K562 (cell line): ENCODE measurements around the gene TMEM132C. TPM values are rescaled to one million over a fixed set of nuclear protein-coding genes. Genes with fewer than 3 reads are reported as not detected.

Experiments
- ATAC-seq: fragments of 200-7000 bp; cut with Tn5 transposase; 3 replicates; pipeline ENCODE4 v1.9.1; 2020; ENCODE audit warnings: moderate library complexity
- BruUV-seq: library from RNA; stranded (reverse); fragments of 400-500 nt; replicated peaks from 2 replicates; lab custom pipeline; 2021; lab: Mats Ljungman, UMichigan
- CTCF ChIA-PET: fragments of 300-600 bp; formaldehyde crosslinking; extraction: SDS; loops from one replicate; lab custom pipeline; 2021; ENCODE audit warnings: low intra/inter-chr PET ratio; lab: Yijun Ruan, JAX
- POLR2A ChIA-PET: fragments of 300-600, 350-650 bp; sonication (Branson Sonifier 250); formaldehyde crosslinking; extraction: SDS; loops from one replicate; lab custom pipeline; 2021; ENCODE audit warnings: antibody characterized with exemption, inconsistent platforms; lab: Yijun Ruan, JAX
- DNase-seq, 4 experiments: peaks; one replicate each; pipeline versions ENCODE4 v3.0.0 to v3.0.0-alpha.2; 2011 to 2018; ENCODE audit warnings: low spot score in 3 of 4, mixed read lengths in 3 of 4; ENCODE audit errors: extremely low read depth in 1 of 4
- FAIRE-seq: peaks from 2 replicates; lab custom pipeline; 2011; peaks lifted over from hg19 to GRCh38; lab: Jason Lieb, UNC
- H2AFZ ChIP-seq: 2 replicates; pipeline ENCODE4 v1.6.0; 2011; ENCODE audit warnings: low read depth, low read length, control low read depth, inconsistent platforms
- H3K27ac ChIP-seq: fragments of 200-600 bp; 3 replicates; pipeline ENCODE4 v1.8.0; 2011; ENCODE audit warnings: low read depth, mild to moderate bottlenecking, control low read depth, inconsistent platforms, low read length, moderate library complexity, mixed read lengths; ENCODE audit errors: extremely low read depth
- H3K27me3 ChIP-seq, 2 experiments: fragments of 300-600 bp in 1 of 2; 2 replicates in 1 of 2; 3 replicates in 1 of 2; pipeline versions ENCODE4 v1.6.0 to v1.8.0; 2011; ENCODE audit warnings: inconsistent platforms in 2 of 2, low read length in 2 of 2, mild to moderate bottlenecking in 1 of 2, mixed read lengths in 1 of 2, moderate library complexity in 1 of 2; ENCODE audit not compliant: control insufficient read depth in 2 of 2, insufficient read depth in 2 of 2
- H3K36me3 ChIP-seq: fragments of 300-600 bp; 3 replicates; pipeline ENCODE4 v1.8.0; 2011; ENCODE audit warnings: mild to moderate bottlenecking, low read length, inconsistent platforms; ENCODE audit not compliant: control insufficient read depth, insufficient read depth
- H3K4me1 ChIP-seq, 2 experiments: fragments of 200-600 bp in 1 of 2; replicated peaks in 1 of 2; 2 replicates in 1 of 2; 3 replicates in 1 of 2; pipeline versions ENCODE4 v1.5.1 to v1.8.0; 2011; ENCODE audit warnings: inconsistent platforms in 2 of 2, low read length in 2 of 2, mild to moderate bottlenecking in 1 of 2, mixed read lengths in 1 of 2, moderate library complexity in 1 of 2; ENCODE audit not compliant: control insufficient read depth in 2 of 2, insufficient read depth in 2 of 2
- H3K4me2 ChIP-seq: 2 replicates; pipeline ENCODE4 v1.6.1; 2011; ENCODE audit warnings: low read length, control low read depth, inconsistent platforms, mixed read lengths; ENCODE audit not compliant: insufficient read depth
- H3K4me3 ChIP-seq: fragments of 200-600 bp; sonication (generic), shearing (Covaris generic); 2 replicates; pipeline ENCODE4 v1.5.1; 2016; ENCODE audit warnings: control low read depth, inconsistent platforms
- H3K79me2 ChIP-seq: fragments of 200-600 bp; 3 replicates; pipeline ENCODE4 v1.8.0; 2011; ENCODE audit warnings: low read length, inconsistent platforms; ENCODE audit not compliant: control insufficient read depth, insufficient read depth
- H3K9ac ChIP-seq, 2 experiments: 2 replicates each; pipeline versions ENCODE4 v1.6.0 to v1.6.1; 2011; ENCODE audit warnings: low read depth in 2 of 2, low read length in 2 of 2, control low read depth in 1 of 2, inconsistent platforms in 1 of 2, mild to moderate bottlenecking in 1 of 2, mixed read lengths in 1 of 2; ENCODE audit not compliant: insufficient read depth in 1 of 2
- H3K9me1 ChIP-seq: one replicate; pipeline ENCODE4 v1.6.0; 2011; ENCODE audit warnings: inconsistent platforms, mild to moderate bottlenecking, low read length, moderate library complexity; ENCODE audit not compliant: control insufficient read depth, insufficient read depth
- H3K9me3 ChIP-seq: replicated peaks from 2 replicates; pipeline ENCODE4 v1.5.1; 2011; ENCODE audit warnings: low read depth, low read length, inconsistent platforms; ENCODE audit not compliant: control insufficient read depth, insufficient read depth
- H4K20me1 ChIP-seq: replicated peaks from 2 replicates; pipeline ENCODE4 v1.6.1; 2011; ENCODE audit warnings: low read length, inconsistent platforms, mixed read lengths; ENCODE audit not compliant: control insufficient read depth, insufficient read depth
- DDX20 ChIP-seq: fragments of 450-650 bp; IDR thresholded peaks from 2 replicates; pipeline ENCODE4 v1.6.1; 2016; ENCODE audit warnings: missing genetic modification characterization, low read depth, mild to moderate bottlenecking, missing compliant biosample characterization, moderate library complexity
- FOXJ2 ChIP-seq: fragments of 200-800 bp; sonication (Bioruptor generic); IDR thresholded peaks from 2 replicates; pipeline ENCODE4 v1.6.1; 2016; ENCODE audit warnings: missing genetic modification characterization, missing compliant biosample characterization
- FUS ChIP-seq: fragments of 200-400 bp; formaldehyde crosslinking; optimal IDR thresholded peaks from 2 replicates; pipeline ENCODE3; 2017; ENCODE audit warnings: low read depth, low read length
- HMGN3 ChIP-seq: IDR thresholded peaks from 2 replicates; pipeline ENCODE4 v1.6.1; 2011; ENCODE audit warnings: borderline replicate concordance, low read depth, mild to moderate bottlenecking, mixed read lengths, low read length; ENCODE audit not compliant: insufficient read length; ENCODE audit errors: extremely low read depth
- NFATC3 ChIP-seq: fragments of 450-650 bp; IDR thresholded peaks from 2 replicates; pipeline ENCODE4 v1.6.1; 2017; ENCODE audit warnings: mild to moderate bottlenecking
- OTX1 ChIP-seq: fragments of 450-650 bp; formaldehyde crosslinking; IDR thresholded peaks from 2 replicates; pipeline ENCODE4 v1.4.0; 2022; ENCODE audit warnings: mild to moderate bottlenecking
- SIN3A ChIP-seq, 2 experiments: fragments of 150-350 bp in 1 of 2; IDR thresholded peaks; 2 replicates each; pipeline ENCODE4 v1.6.1; 2011 to 2016; ENCODE audit warnings: borderline replicate concordance in 2 of 2, low read depth in 2 of 2, low read length in 2 of 2, mild to moderate bottlenecking in 2 of 2, moderate library complexity in 2 of 2; ENCODE audit not compliant: control insufficient read depth in 1 of 2
- SPI1 ChIP-seq: IDR thresholded peaks from 2 replicates; pipeline ENCODE4 v1.6.1; 2011; ENCODE audit warnings: low read depth, low read length, control low read depth, borderline replicate concordance
- SREBF2 ChIP-seq: sonication (generic); formaldehyde crosslinking; IDR thresholded peaks from 2 replicates; pipeline ENCODE4 v1.4.0; 2020; ENCODE audit warnings: mild to moderate bottlenecking, missing genetic modification reagents
- SRSF1 ChIP-seq: fragments of 200-400 bp; formaldehyde crosslinking; IDR thresholded peaks from 2 replicates; pipeline ENCODE4 v1.6.1; 2017; ENCODE audit warnings: mild to moderate bottlenecking, low read depth, low read length, moderate library complexity
- ZKSCAN8 ChIP-seq: fragments of 200-800 bp; sonication (Bioruptor generic); IDR thresholded peaks from 2 replicates; pipeline ENCODE4 v1.6.1; 2016; ENCODE audit warnings: missing genetic modification characterization, missing compliant biosample characterization
- ZNF197 ChIP-seq: fragments of 200-800 bp; sonication (Bioruptor generic); IDR thresholded peaks from 2 replicates; pipeline ENCODE4 v1.6.1; 2016; ENCODE audit warnings: low read depth, missing genetic modification characterization, missing compliant biosample characterization
- ZNF280A ChIP-seq: fragments of 450-650 bp; IDR thresholded peaks from 2 replicates; pipeline ENCODE4 v1.6.1; 2018; ENCODE audit warnings: mild to moderate bottlenecking, low read depth; ENCODE audit not compliant: partially characterized antibody
- WGBS: fragments of 100-300 bp; shearing (Covaris generic); methylation state at CpG from one replicate; pipeline ENCODE4 v1.1.6; 2016; ENCODE audit warnings: low coverage, mixed read lengths; ENCODE audit not compliant: insufficient coverage; ENCODE audit errors: missing lambda C conversion rate; 5-methylcytosine and 5-hydroxymethylcytosine counted together
- in situ Hi-C: fragments of 300-500 bp; cut with MboI; formaldehyde crosslinking; loops from 4 replicates; pipeline ENCODE4 v1.15.0; 2018; ENCODE audit warnings: inconsistent platforms, mixed read lengths
- intact Hi-C: fragments of 100-400 bp; cut with micrococcal nuclease; formaldehyde crosslinking; loops from 2 replicates; pipeline ENCODE4 v1.14.2; 2022
- polyA plus RNA-seq, 8 experiments: library from polyadenylated mRNA; depleted of rRNA in 4 of 8; stranded (reverse) in 5 of 8; unstranded in 3 of 8; fragments of >200 nt; fragmentation: Nextera tagmentation in 2 of 8; fragmentation: Illumina TruSeq in 1 of 8; extraction: Ambion mirVana in 2 of 8; extraction: Trizol in 1 of 8; gene quantifications; 2 replicates each; pipeline versions ENCODE4 v1.2.1 to v1.2.3, GENCODE V29; 2011 to 2014; ENCODE audit warnings: inconsistent platforms in 1 of 8, missing spikeins in 1 of 8
- total RNA-seq, 7 experiments: library from RNA; depleted of rRNA in 6 of 7; stranded (reverse); fragments of >200 nt in 6 of 7; fragmentation: Illumina TruSeq in 2 of 7; extraction: Trizol in 2 of 7; gene quantifications; 2 replicates each; pipeline versions ENCODE4 v1.2.1 to v1.2.3, GENCODE V29; 2011 to 2021; ENCODE audit warnings: low replicate concordance in 1 of 7
- TF ChIP-seq, protein P1 (sequence below): fragments of 250-450 bp; sonication (Bioruptor Pico); IDR thresholded peaks from 2 replicates; pipeline ENCODE4 v1.5.0; 2021

Gene TMEM132C
- total and polyA plus RNA-seq, 9 of the 15 experiments (the other 6 are each of a cell fraction or from before 2014, with no cell fraction given) = not detected

DNA sequence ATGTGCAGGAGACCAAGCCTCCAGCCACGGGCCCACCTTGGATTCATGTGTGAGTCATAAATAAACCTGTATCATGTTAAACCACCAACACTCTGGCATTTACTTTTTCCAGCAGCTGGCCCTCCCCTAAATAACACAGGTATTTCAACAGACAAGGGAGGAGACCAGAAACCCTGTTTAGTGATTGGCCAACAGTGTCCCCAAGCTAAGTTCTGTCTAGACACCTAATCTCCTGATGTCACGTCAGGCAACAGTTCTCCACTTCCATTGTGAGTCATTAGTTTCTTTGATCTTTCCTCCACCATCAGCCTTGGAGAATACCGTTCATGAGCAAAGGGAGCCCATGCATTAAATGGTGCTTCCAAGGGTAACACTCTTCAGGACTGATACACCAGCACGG lies 196.9 kb downstream of the TMEM132C start:
- Histone ChIP-seq H2AFZ (no peak overlapping the region), H3K36me3 (no peaks in the 10 kb centered on the region), H3K9me1 (no peaks in the 10 kb centered on the region), H3K27me3 (peaks cover 0 to 4% of the 10 kb centered on the region in 2 experiments; a peak in 2 of 5 replicates), H3K4me3 (no peak overlapping the region), H3K27ac (no peak overlapping the region), H3K79me2 (no peaks in the 10 kb centered on the region), H3K9me3 (no peaks in the 10 kb centered on the region), H3K4me1 (no peaks in the 10 kb centered on the region), H4K20me1 (no peaks in the 10 kb centered on the region), H3K4me2 (no peak overlapping the region), H3K9ac (no peak overlapping the region)
- FAIRE-seq (no peak), DNase-seq (no peak), ATAC-seq (no peak)
- in situ Hi-C loops (no loop called here), intact Hi-C loops (no loop called here)
- POLR2A ChIA-PET = no interaction called here
- WGBS = 0% methylated on average over 3 of the region's 4 CpGs
- CTCF ChIA-PET = no interaction called here
- no TSS peak for BruUV-seq
- TF ChIP-seq FUS (no peak), FOXJ2 (tag) (no peak), DDX20 (tag) (no peak), SRSF1 (no peak), SIN3A (IDR thresholded peaks at IDR 0.05; ENCODE audit: borderline replicate concordance in 2 of 2, control insufficient read depth in 1 of 2, low read depth in 2 of 2, low read length in 2 of 2) (no peak), SREBF2 (CRISPR knock-in tag) (no peak), SPI1 (no peak), ZNF197 (CRISPR knock-in tag) (no peak), ZKSCAN8 (no peak), ZNF280A (no peak), HMGN3 (no peak), OTX1 (CRISPR knock-in tag) (no peak), NFATC3 (no peak)
- TF ChIP-seq, protein P1, sequence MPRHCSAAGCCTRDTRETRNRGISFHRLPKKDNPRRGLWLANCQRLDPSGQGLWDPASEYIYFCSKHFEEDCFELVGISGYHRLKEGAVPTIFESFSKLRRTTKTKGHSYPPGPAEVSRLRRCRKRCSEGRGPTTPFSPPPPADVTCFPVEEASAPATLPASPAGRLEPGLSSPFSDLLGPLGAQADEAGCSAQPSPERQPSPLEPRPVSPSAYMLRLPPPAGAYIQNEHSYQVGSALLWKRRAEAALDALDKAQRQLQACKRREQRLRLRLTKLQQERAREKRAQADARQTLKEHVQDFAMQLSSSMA = no peak
